ENCODE results near the gene WWOX.

- TF ChIP-seq CTCF (IDR thresholded peaks at IDR 0.05) (no peak), POLR2A (IDR thresholded peaks at IDR 0.05) (no peak), POLR2AphosphoS5 (IDR thresholded peaks at IDR 0.05) (no peak)
Observed at GRCh38 chr16:78501744-78502143, 402.3 kb downstream of the WWOX start.
